GM12878 (cell line): ENCODE measurements around the gene WDR18. TPM values are rescaled to one million over a fixed set of nuclear protein-coding genes. Genes with fewer than 3 reads are reported as not detected.

ENCODE experiments used
- ATAC-seq: fragments of 200-7000 bp; cut with Tn5 transposase; 3 replicates; pipeline ENCODE4 v1.9.1; 2020; ENCODE audit warnings: mild to moderate bottlenecking, moderate library complexity
- BruUV-seq: library from RNA; stranded (reverse); fragments of 400-500 nt; replicated peaks from 2 replicates; lab custom pipeline; 2021; lab: Mats Ljungman, UMichigan
- CTCF ChIA-PET: fragments of 300-600 bp; sonication (Branson Sonifier 250); formaldehyde crosslinking; extraction: SDS; loops from one replicate; lab custom pipeline; 2021; ENCODE audit warnings: inconsistent platforms; lab: Yijun Ruan, JAX
- POLR2A ChIA-PET: fragments of 350-600 bp; formaldehyde crosslinking; extraction: SDS; loops from one replicate; lab custom pipeline; 2021; ENCODE audit warnings: inconsistent platforms; lab: Charles Lee
- RAD21 ChIA-PET: fragments of 300-600 bp; sonication (Branson Sonifier 250); formaldehyde crosslinking; loops from one replicate; lab custom pipeline; 2023; ENCODE audit warnings: antibody characterized with exemption; ENCODE audit not compliant: unreplicated experiment; lab: Charles Lee
- SMC1A ChIA-PET: fragments of 300-600 bp; sonication (Branson Sonifier 250); formaldehyde crosslinking; loops from one replicate; lab custom pipeline; 2023; ENCODE audit not compliant: unreplicated experiment, uncharacterized antibody; lab: Charles Lee
- DNase-seq: peaks from one replicate; pipeline ENCODE4 v3.0.0-alpha.2; 2011; ENCODE audit warnings: low read depth, low spot score
- FAIRE-seq: peaks from 3 replicates; lab custom pipeline; 2011; peaks lifted over from hg19 to GRCh38; lab: Jason Lieb, UNC
- H2AFZ ChIP-seq: 2 replicates; pipeline ENCODE4 v1.6.0; 2011; ENCODE audit warnings: low read depth, low read length, control low read depth; ENCODE audit not compliant: control insufficient read depth
- H3K27ac ChIP-seq: 2 replicates; pipeline ENCODE4 v1.5.1; 2011; ENCODE audit warnings: control low read depth; ENCODE audit not compliant: control insufficient read depth, insufficient read depth
- H3K27me3 ChIP-seq, 2 experiments: replicated peaks in 1 of 2; 2 replicates each; pipeline versions ENCODE4 v1.6.0 to v1.6.1; 2011; ENCODE audit warnings: low read length in 1 of 2; ENCODE audit not compliant: control insufficient read depth in 2 of 2, insufficient read depth in 2 of 2
- H3K36me3 ChIP-seq, 2 experiments: 2 replicates each; pipeline ENCODE4 v1.5.1; 2011; ENCODE audit warnings: low read length in 1 of 2; ENCODE audit not compliant: control insufficient read depth in 2 of 2, insufficient read depth in 2 of 2
- H3K4me1 ChIP-seq: 2 replicates; pipeline ENCODE4 v1.6.1; 2011; ENCODE audit warnings: mild to moderate bottlenecking, low read length, moderate library complexity, mixed read lengths; ENCODE audit not compliant: control insufficient read depth, insufficient read depth
- H3K4me2 ChIP-seq: 2 replicates; pipeline ENCODE4 v1.6.0; 2011; ENCODE audit warnings: control low read depth; ENCODE audit not compliant: control insufficient read depth, insufficient read depth
- H3K4me3 ChIP-seq: fragments of 200-600 bp; sonication (generic); 2 replicates; pipeline ENCODE4 v1.5.1; 2016
- H3K79me2 ChIP-seq: 2 replicates; pipeline ENCODE4 v1.6.0; 2011; ENCODE audit warnings: low read length; ENCODE audit not compliant: control insufficient read depth, insufficient read depth
- H3K9ac ChIP-seq: 2 replicates; pipeline ENCODE4 v1.8.0; 2011; ENCODE audit warnings: low read length, control low read depth, mixed read lengths; ENCODE audit not compliant: control insufficient read depth, insufficient read depth
- H3K9me3 ChIP-seq: replicated peaks from 3 replicates; pipeline ENCODE4 v1.5.1; 2011; ENCODE audit warnings: mild to moderate bottlenecking, low read length; ENCODE audit not compliant: control insufficient read depth, insufficient read depth
- H4K20me1 ChIP-seq: 2 replicates; pipeline ENCODE4 v1.6.0; 2011; ENCODE audit not compliant: control insufficient read depth, insufficient read depth
- BHLHE40 ChIP-seq, 2 experiments: fragments of 450-650 bp in 1 of 2; IDR thresholded peaks; 2 replicates each; pipeline ENCODE4 v1.6.1; 2011 to 2017; ENCODE audit warnings: low read depth in 2 of 2, borderline replicate concordance in 1 of 2, improper control_type of control experiment in 1 of 2, low read length in 1 of 2, mild to moderate bottlenecking in 1 of 2
- CBX3 ChIP-seq: fragments of 200-600 bp; sonication (generic); IDR thresholded peaks from 2 replicates; pipeline ENCODE4 v1.6.1; 2016; ENCODE audit warnings: low read depth, borderline replicate concordance
- ETV6 ChIP-seq, 2 experiments: fragments of 450-650 bp in 1 of 2; IDR thresholded peaks in 1 of 2; conservative IDR thresholded peaks in 1 of 2; 2 replicates each; pipeline ENCODE4 v1.6.1; 2014; ENCODE audit warnings: antibody characterized with exemption in 1 of 2, borderline replicate concordance in 1 of 2, low read depth in 1 of 2, mild to moderate bottlenecking in 1 of 2, moderate library complexity in 1 of 2
- IKZF1 ChIP-seq: fragments of 450-650 bp; conservative IDR thresholded peaks from 2 replicates; pipeline ENCODE4 v1.6.1; 2017; ENCODE audit warnings: antibody characterized with exemption, mild to moderate bottlenecking
- RUNX3 ChIP-seq: IDR thresholded peaks from 2 replicates; pipeline ENCODE4 v1.6.1; 2012; ENCODE audit warnings: low read length, inconsistent platforms
- WGBS: methylation state at CpG from one replicate; pipeline ENCODE4 v1.1.6; 2016; ENCODE audit warnings: low lambda C conversion rate; ENCODE audit not compliant: insufficient replicate concordance, insufficient coverage; ENCODE audit errors: missing lambda C conversion rate; 5-methylcytosine and 5-hydroxymethylcytosine counted together
- in situ Hi-C: fragments of 300-500 bp; cut with MboI; formaldehyde crosslinking; loops from 9 replicates; pipeline ENCODE4 v1.14.3; 2018; ENCODE audit warnings: mixed read lengths
- intact Hi-C: fragments of 100-400 bp; cut with micrococcal nuclease; formaldehyde crosslinking; loops from one replicate; pipeline ENCODE4 v1.14.2; 2022; ENCODE audit not compliant: unreplicated experiment
- polyA plus RNA-seq, 11 experiments: library from polyadenylated mRNA; depleted of rRNA in 4 of 11; unstranded in 6 of 11; stranded (reverse) in 5 of 11; fragments of >200 nt; fragmentation: Nextera tagmentation in 4 of 11; fragmentation: Illumina TruSeq in 1 of 11; extraction: Ambion mirVana in 4 of 11; extraction: Trizol in 1 of 11; gene quantifications; 1 replicate in 1 of 11; 2 replicates in 10 of 11; pipeline versions ENCODE4 v1.2.1 to v1.2.3, GENCODE V29; 2011 to 2016; ENCODE audit warnings: inconsistent platforms in 2 of 11, missing spikeins in 2 of 11, low read depth in 1 of 11
- total RNA-seq, 4 experiments: library from RNA; depleted of rRNA in 3 of 4; stranded (reverse); fragments of >200 nt in 3 of 4; fragmentation: Illumina TruSeq in 1 of 4; extraction: Trizol in 1 of 4; gene quantifications; 2 replicates each; pipeline versions ENCODE4 v1.2.1 to v1.2.3, GENCODE V29; 2013 to 2021
- TF ChIP-seq, protein P1 (sequence below): fragments of 450-650 bp; IDR thresholded peaks from 2 replicates; pipeline ENCODE4 v1.6.1; 2017; ENCODE audit warnings: mild to moderate bottlenecking

WDR18 gene
- total and polyA plus RNA-seq, 10 of the 15 experiments (the other 5 are each of a cell fraction or from before 2014, with no cell fraction given): 3.0 to 206 (median 62.3) TPM

DNA sequence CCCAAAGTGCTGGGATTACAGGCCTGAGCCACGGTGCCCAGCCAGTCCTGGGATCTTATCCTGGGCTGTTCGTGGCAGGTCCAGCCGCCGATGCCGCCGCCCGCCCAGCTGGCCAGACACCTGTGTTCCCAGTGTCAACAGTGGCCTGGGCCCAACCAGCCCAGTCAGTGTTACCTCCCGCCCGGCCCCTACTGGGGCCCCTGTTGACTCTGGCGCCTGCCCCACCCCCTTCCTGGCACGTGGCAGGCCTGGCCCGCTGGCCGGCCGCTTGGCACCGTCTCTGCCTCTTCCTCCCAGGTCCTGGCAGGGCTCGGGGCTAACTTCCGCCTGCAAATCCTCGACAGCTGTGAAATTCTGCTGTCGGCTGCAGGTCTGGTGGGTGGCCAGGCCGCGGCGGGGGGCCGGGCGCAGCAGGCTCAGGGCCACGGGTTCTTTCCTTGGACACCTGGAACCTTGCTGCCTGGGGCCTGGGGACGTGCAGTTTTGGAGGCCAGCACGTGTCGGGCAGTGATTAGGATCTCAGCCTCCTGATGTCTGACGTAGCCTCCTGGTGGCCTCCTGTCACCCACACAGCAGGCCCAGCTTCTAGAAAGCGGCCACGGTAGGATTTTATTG is 49.2 kb upstream of the WDR18 start:
- SMC1A ChIA-PET: no interaction called here
- no peak overlapping the region for H3K27ac ChIP-seq
- BruUV-seq: no TSS peak
- H3K4me1 ChIP-seq: peaks cover 21% of the 10 kb centered on the region
- no peak for FAIRE-seq
- no peaks in the 10 kb centered on the region; the same call in 1 of the 2 replicates for H4K20me1 ChIP-seq
- no peak overlapping the region for H3K9ac ChIP-seq
- H3K4me2 ChIP-seq: 0 out of 2 replicates have a peak overlapping the region, but pooled peaks have one; percentile 3
- POLR2A ChIA-PET: interaction anchor here (0.6 kb wide), 1 partner anchor 12 kb away, joined by 3 read pairs; no protein-coding TSS in a partner anchor
- RAD21 ChIA-PET: no interaction called here
- no peak for ATAC-seq
- H3K36me3 ChIP-seq: peaks cover 15 to 23% of the 10 kb centered on the region in 2 experiments
- H3K4me3 ChIP-seq: no peak overlapping the region
- TF ChIP-seq, protein P1, sequence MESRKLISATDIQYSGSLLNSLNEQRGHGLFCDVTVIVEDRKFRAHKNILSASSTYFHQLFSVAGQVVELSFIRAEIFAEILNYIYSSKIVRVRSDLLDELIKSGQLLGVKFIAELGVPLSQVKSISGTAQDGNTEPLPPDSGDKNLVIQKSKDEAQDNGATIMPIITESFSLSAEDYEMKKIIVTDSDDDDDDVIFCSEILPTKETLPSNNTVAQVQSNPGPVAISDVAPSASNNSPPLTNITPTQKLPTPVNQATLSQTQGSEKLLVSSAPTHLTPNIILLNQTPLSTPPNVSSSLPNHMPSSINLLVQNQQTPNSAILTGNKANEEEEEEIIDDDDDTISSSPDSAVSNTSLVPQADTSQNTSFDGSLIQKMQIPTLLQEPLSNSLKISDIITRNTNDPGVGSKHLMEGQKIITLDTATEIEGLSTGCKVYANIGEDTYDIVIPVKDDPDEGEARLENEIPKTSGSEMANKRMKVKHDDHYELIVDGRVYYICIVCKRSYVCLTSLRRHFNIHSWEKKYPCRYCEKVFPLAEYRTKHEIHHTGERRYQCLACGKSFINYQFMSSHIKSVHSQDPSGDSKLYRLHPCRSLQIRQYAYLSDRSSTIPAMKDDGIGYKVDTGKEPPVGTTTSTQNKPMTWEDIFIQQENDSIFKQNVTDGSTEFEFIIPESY: peak; percentile 10; the same call in 1 of the 2 replicates
- no peak for TF ChIP-seq CBX3
- TF ChIP-seq BHLHE40 (IDR thresholded peaks at IDR 0.05; ENCODE audit: borderline replicate concordance in 1 of 2, low read depth in 2 of 2, low read length in 1 of 2): peak in 1 of 2 experiments; percentile 52; a peak in 1 of 4 replicates
- 0 out of 2 replicates have a peak, but pooled peaks have one; percentile 13 for TF ChIP-seq IKZF1
- no peak for TF ChIP-seq RUNX3
- no peak for TF ChIP-seq ETV6 (conservative IDR thresholded peaks at IDR 0.05 in 1 of 2, IDR thresholded peaks at IDR 0.05 in 1 of 2; ENCODE audit: borderline replicate concordance in 1 of 2, low read depth in 1 of 2)
- H3K9me3 ChIP-seq: peaks cover 4% of the 10 kb centered on the region
- intact Hi-C loops (no loop called here), in situ Hi-C loops (no loop called here)
- no peaks in the 10 kb centered on the region for H3K27me3 ChIP-seq
- 94% methylated on average over 29 of the region's 31 CpGs for WGBS
- no peak overlapping the region for H2AFZ ChIP-seq
- CTCF ChIA-PET: interaction anchor here (0.6 kb wide), 1 partner anchor 65 kb away, joined by 3 read pairs; no protein-coding TSS in a partner anchor
- DNase-seq: no peak
- peaks cover 64% of the 10 kb centered on the region for H3K79me2 ChIP-seq
